Measurements from ENCODE around the gene NMNAT2. TPM values are rescaled to one million over a fixed set of nuclear protein-coding genes. Genes with fewer than 3 reads are reported as not detected.

The NMNAT2 gene
- total RNA-seq, 1 experiment from 2014 or later: 11.4 TPM

DNA sequence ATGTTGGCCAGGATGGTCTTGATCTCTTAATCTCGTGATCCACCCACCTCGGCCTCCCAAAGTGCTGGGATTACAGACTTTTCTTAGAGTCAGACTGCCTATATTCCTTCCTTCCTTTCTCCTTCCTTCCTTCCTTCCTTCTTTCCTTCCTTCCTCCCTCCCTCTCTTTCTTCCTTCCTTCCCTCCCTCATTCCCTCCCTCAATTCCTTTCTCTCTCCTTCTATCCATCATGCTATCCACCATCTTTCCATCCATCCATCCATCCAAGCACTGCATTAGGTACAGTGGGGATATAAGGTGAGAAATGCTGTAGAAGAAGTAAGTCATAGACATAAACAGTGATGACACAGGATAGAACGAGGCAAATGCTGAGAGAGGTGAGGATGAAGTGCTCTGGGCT is 218.9 kb downstream of the NMNAT2 start:
- Histone ChIP-seq H3K9ac (ENCODE audit: extremely low read depth, insufficient read length, low read length) (no peak overlapping the region), H3K23me2 (ENCODE audit: insufficient read length, low read depth, low read length, poor library complexity, severe bottlenecking) (no peaks in the 10 kb centered on the region), H3K14ac (ENCODE audit: insufficient read depth, low read length) (no peak overlapping the region), H2BK20ac (ENCODE audit: low read depth, low read length, poor library complexity, severe bottlenecking) (no peak overlapping the region), H3K27me3 (ENCODE audit: insufficient read depth, low read length) (no peaks in the 10 kb centered on the region), H3K18ac (ENCODE audit: insufficient read length, low read depth, low read length) (no peak overlapping the region), H4K5ac (ENCODE audit: insufficient read length, low read depth, low read length) (no peak overlapping the region), H3K79me2 (ENCODE audit: insufficient read depth, low read length) (0 out of 2 replicates have a peak, but pooled peaks cover 1% of the 10 kb centered on the region), H4K20me1 (ENCODE audit: control insufficient read depth, insufficient read depth, insufficient read length) (no peaks in the 10 kb centered on the region), H3K27ac (ENCODE audit: insufficient read length, low read depth, low read length) (no peak overlapping the region), H3K9me3 (ENCODE audit: control insufficient read depth, low read depth, low read length) (no peaks in the 10 kb centered on the region), H3K4me2 (ENCODE audit: insufficient read depth, insufficient read length, low read length) (no peak overlapping the region), H3K4me1 (ENCODE audit: insufficient read depth, low read length) (peaks cover 7% of the 10 kb centered on the region; the same call in 1 of the 2 replicates), H3T11ph (ENCODE audit: low read length) (no peak overlapping the region), H3K79me1 (ENCODE audit: insufficient read depth, low read depth, low read length, poor library complexity, severe bottlenecking) (no peaks in the 10 kb centered on the region), H2BK5ac (ENCODE audit: insufficient read length, low read length) (no peak overlapping the region), H3K4ac (ENCODE audit: low read depth, low read length) (no peak overlapping the region), H4K91ac (ENCODE audit: insufficient read length, low read depth, low read length) (no peak overlapping the region), H3K23ac (ENCODE audit: insufficient read length, low read depth, low read length) (no peak overlapping the region), H2BK120ac (ENCODE audit: low read depth, low read length, poor library complexity, severe bottlenecking) (no peak overlapping the region), H2BK15ac (ENCODE audit: low read depth, low read length) (no peak overlapping the region), H2BK12ac (ENCODE audit: insufficient read length, low read depth, low read length) (no peak overlapping the region), H3K56ac (ENCODE audit: insufficient read length, low read depth, low read length) (no peak overlapping the region), H2AFZ (ENCODE audit: low read length) (no peak overlapping the region), H2AK5ac (ENCODE audit: insufficient read length, low read length) (no peak overlapping the region), H4K8ac (replicated peaks; ENCODE audit: insufficient read length, low read depth, low read length) (no peak overlapping the region)
- WGBS (ENCODE audit: extremely low coverage, insufficient read length, low lambda C conversion rate): no CpG with 5 or more reads among the region's 3 CpGs
- TF ChIP-seq, protein P1, sequence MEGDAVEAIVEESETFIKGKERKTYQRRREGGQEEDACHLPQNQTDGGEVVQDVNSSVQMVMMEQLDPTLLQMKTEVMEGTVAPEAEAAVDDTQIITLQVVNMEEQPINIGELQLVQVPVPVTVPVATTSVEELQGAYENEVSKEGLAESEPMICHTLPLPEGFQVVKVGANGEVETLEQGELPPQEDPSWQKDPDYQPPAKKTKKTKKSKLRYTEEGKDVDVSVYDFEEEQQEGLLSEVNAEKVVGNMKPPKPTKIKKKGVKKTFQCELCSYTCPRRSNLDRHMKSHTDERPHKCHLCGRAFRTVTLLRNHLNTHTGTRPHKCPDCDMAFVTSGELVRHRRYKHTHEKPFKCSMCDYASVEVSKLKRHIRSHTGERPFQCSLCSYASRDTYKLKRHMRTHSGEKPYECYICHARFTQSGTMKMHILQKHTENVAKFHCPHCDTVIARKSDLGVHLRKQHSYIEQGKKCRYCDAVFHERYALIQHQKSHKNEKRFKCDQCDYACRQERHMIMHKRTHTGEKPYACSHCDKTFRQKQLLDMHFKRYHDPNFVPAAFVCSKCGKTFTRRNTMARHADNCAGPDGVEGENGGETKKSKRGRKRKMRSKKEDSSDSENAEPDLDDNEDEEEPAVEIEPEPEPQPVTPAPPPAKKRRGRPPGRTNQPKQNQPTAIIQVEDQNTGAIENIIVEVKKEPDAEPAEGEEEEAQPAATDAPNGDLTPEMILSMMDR (conservative IDR thresholded peaks at IDR 0.05): no peak
- no peak for DNase-seq
- Mint-ChIP-seq H3K4me3 (no peak overlapping the region), H3K36me3 (ENCODE audit: insufficient read depth in 1 of 3, low read depth in 3 of 3) (no peaks in the 10 kb centered on the region), H3K9me3 (no peaks in the 10 kb centered on the region), H3K27ac (0 out of 7 replicates have a peak overlapping the region, but pooled peaks of 1 of the 3 experiments have one; percentile 17), H3K27me3 (ENCODE audit: low read depth) (no peaks in the 10 kb centered on the region; the same call in 1 of the 2 replicates), H3K4me1 (peaks cover 19 to 25% of the 10 kb centered on the region in 2 experiments)
